CD4-positive, alpha-beta T cell treated with Interleukin-10 for 1 hour (primary cell): ENCODE results near the gene BBS9.
"Not testable (repeated sequence)": the region's sequence is repeated elsewhere in the genome, so short reads cannot be mapped to it uniquely, and the experiment has no call there.

ENCODE experiments used
- DNase-seq: peaks from one replicate; pipeline ENCODE4 v3.0.0-alpha.2; 2020

The BBS9 gene

GRCh38 chr7:33201821-33202220 lies 72.5 kb downstream of the BBS9 start:
- DNase-seq, result no peak

DNA sequence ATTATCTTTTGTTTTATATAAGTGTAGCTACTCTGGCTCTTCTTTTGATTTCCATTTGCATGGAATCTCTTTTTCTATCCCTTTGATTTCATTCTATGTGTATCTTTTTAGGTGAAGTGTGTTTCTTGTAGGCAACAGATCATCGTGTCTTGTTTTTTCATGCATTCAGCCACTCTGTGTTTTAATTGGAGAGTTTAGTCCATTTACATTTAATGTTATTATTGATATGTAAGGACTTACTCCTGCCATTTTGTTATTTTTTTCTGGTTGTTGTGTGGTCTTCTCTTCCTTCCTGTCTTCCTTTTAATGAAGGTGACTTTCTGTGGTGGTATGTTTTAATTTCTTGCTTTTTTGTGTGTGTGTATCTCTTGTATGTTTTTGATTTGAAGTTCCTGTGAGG lies 81.6 kb downstream of the BBS9 start:
- DNase-seq, result no peak

GRCh38 chr7:33212144-33212543 lies 82.8 kb downstream of the BBS9 start:
- no peak for DNase-seq

- DNase-seq, result no peak
Observed at GRCh38 chr7:33215992-33216391, 86.6 kb downstream of the BBS9 start.

DNA sequence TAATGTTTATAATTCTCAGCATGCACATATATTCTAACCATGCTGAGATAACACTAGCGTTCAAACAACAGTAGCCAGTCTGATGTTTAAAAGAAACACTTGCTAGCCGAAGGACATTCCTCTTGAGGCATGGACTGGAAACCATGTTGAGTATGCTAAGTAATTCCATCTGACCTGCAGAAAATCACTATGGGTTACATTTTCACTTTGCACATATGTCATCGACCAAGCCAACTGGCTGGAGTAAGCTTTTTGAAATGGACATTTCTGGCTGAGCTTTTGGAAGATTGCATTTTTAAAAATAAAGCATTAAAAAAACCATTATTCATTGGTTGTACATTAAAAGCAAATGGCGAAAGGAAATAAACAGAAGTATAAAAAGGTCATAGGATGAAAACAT lies 88.2 kb downstream of the BBS9 start:
- no peak for DNase-seq

- not testable (repeated sequence) for DNase-seq
Observed at GRCh38 chr7:33218841-33219535, 89.6 kb downstream of the BBS9 start.

DNA sequence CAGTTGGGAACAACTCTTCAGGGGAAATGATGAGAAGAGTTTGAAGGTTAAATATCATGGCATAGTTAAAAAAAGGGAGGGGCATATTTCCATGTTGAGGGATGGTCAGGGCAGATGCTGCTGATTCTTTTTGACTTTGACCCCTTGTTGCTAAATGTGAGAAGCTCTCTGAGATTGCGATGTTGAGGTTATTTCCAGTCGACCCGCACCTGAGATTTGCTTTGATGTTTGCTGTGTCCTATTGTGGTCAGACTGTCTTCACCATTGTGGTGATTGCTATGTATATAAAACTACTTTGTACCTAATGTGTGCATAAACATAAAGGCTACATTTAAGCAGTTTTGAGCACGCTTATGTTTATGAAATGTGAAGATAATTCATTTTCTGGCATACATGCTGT lies 90.9 kb downstream of the BBS9 start:
- DNase-seq, result no peak

DNA sequence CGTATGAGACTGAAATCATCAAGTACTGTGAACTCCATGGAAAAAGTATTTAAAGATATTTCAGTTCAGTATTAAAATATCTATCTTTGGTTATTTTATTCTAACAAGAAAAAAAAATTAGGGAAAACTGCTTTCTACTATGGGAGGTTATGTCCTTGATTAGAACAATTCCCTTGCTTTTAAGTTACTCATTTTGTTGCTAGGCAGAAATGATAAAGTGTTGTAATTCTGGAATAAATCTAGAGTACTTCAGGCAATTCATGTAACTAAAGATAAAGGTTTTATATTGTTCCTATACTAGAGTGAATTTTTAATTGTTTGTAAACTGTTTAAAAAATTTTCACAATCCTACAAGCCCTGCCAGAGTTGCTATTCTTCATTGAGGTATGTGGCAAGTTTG lies 92.0 kb downstream of the BBS9 start:
- DNase-seq, result no peak

DNA sequence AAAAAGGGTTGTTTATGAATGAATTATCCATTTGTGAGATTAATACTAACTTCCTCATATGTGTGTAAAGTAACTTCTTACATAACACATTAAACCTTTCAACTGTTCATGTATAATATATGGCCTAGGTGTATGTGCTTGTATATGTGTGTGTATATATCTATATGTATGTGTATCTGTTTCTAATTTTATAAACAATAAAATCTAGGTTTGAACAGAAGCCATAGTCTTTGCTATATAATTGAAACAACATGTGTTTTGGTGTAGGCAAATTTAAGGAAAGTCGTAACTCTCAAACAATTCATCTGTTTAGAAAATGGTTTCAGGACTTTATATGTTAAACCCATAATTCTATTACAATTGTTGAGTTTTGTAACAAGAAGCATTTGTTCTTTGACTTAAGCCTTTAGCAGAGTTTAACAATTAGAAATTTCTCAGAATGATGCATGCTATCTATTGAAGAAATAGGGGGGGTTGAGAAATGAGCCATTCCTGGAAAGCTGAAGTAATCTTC lies 103.3 kb downstream of the BBS9 start:
- DNase-seq, result no peak

- DNase-seq, result no peak
Observed at GRCh38 chr7:33233659-33234058, 104.3 kb downstream of the BBS9 start.

- no peak for DNase-seq
Observed at GRCh38 chr7:33237036-33237435, 107.7 kb downstream of the BBS9 start.

GRCh38 chr7:33243319-33243881 lies 114.0 kb downstream of the BBS9 start:
- DNase-seq, result peak; percentile 2

GRCh38 chr7:33248671-33249070 lies 119.3 kb downstream of the BBS9 start:
- DNase-seq, result no peak

- DNase-seq, result no peak
Observed at GRCh38 chr7:33250421-33250871, 121.1 kb downstream of the BBS9 start.

- DNase-seq, result no peak
Observed at GRCh38 chr7:33251301-33251700, 121.9 kb downstream of the BBS9 start.

GRCh38 chr7:33258491-33258951 lies 129.2 kb downstream of the BBS9 start:
- no peak for DNase-seq

- no peak for DNase-seq
Observed at GRCh38 chr7:33261585-33261984, 132.2 kb downstream of the BBS9 start.

- no peak for DNase-seq
Observed at GRCh38 chr7:33262476-33262875, 133.1 kb downstream of the BBS9 start.

DNA sequence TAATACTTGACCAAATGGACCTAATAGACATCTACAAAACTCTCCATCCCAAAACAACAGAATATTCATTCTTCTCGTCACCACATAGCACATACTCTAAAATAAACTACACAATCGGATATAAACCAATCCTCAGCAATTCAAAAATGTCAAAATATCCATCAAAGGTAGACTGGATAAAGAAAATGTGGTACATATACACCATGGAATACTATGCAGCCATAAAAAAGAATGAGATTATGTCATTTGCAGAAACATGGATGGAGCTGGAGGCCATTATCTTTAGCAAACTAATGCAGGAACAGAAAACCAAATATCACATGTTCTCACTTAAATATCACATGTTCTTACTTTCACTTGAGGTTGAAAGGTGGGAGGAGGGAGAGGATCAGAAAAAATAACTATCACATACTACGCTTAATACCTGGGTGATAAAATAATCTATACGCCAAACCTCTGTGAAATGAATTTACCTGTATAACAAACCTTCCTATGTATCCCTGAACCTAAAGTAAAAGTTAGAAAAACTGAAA lies 142.5 kb downstream of the BBS9 start:
- DNase-seq, result not testable (repeated sequence)

DNA sequence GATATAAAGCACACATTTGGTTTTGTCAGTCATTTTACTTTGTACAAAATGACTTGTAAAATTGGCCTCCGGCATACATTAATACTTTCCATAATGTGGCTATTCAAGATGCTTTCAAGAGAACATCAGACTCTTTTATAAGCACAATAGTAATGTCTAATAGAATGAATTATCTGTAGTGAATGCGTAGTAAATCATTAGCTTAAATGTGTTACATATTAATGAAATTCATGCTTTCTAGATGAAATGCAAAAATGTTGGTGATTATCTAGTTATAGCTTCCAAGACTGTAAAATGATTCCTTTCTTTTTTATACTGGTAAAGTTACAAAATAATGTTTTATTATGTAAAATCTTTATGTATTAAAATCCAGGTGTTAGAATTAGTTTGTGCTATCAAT lies 144.0 kb downstream of the BBS9 start:
- DNase-seq, result no peak

DNA sequence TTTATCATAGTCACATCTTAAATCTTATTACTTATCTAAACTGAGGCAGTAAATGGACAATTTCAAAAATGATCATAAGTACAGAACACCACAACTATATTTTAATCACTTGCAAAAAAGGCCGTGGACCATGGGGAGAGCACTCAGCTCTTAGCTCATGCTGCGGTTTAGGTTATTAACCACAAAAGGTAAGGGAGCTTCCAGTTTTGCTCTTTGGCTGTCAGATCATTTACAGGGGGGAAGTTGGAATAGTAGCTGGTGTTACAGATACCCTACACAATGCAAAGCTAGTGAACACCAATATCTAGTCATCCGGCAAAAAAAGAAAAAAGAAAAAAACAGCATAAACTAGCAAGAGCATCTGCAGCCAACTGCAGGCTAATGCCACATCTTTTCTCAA lies 147.0 kb downstream of the BBS9 start:
- DNase-seq, result no peak

- DNase-seq, result no peak
Observed at GRCh38 chr7:33276729-33277128, 147.4 kb downstream of the BBS9 start.

GRCh38 chr7:33278095-33278494 lies 148.7 kb downstream of the BBS9 start:
- DNase-seq, result no peak

GRCh38 chr7:33286501-33286900 lies 157.1 kb downstream of the BBS9 start:
- no peak for DNase-seq
